GM03348 (cell line): ENCODE data around the gene MED17.
A peak's percentile ranks its signal among the peaks of the same experiment; 100 is the strongest.

Source experiments
- DNase-seq: peaks from one replicate; pipeline ENCODE4 v3.0.0; 2012; ENCODE audit warnings: low spot score

The MED17 gene

GRCh38 chr11:93849751-93850593, 65.9 kb downstream of the MED17 start:
- DNase-seq: peak; percentile 65

GRCh38 chr11:93850594-93851018, 66.5 kb downstream of the MED17 start, which contains the start of gene VSTM5:
TSS of gene VSTM5 (minus strand) at chr11:93850618. CDS start at chr11:93850502, 116 bp downstream.
- no peak for DNase-seq

GRCh38 chr11:93852242-93852641, 68.2 kb downstream of the MED17 start:
- DNase-seq: no peak

GRCh38 chr11:93857413-93858120, 73.5 kb downstream of the MED17 start:
- DNase-seq: no peak

- no peak for DNase-seq
Measured at GRCh38 chr11:93858121-93858775, 74.2 kb downstream of the MED17 start.

GRCh38 chr11:93861808-93862207, 77.7 kb downstream of the MED17 start:
- DNase-seq: no peak
